GM19240 (cell line): ENCODE results near the gene ERC2.

Experiments used
- DNase-seq: peaks from one replicate; pipeline ENCODE4 v3.0.0; 2011; ENCODE audit warnings: low spot score; ENCODE audit not compliant: insufficient read length

ERC2 gene

DNA sequence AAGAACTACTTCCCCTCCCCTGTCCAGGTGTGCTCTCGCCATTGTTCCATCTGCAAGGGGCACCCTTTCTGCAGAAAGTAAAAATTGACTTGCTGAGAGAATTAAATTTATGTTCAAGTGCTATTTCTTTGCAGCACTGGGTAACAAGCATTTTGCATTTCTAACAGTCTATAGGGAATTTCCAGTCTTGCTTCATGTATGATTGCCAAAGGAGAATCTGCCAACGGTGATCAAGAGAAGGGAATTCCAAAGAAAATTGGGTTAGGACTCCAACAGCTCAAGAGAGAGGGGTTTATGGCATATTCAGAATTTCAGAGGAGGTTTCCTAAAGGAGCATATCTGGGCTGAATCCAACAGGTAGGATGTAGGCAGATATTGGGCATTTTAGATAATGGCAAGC, 844.5 kb downstream of the ERC2 start:
- no peak for DNase-seq

- DNase-seq: no peak
Measured at GRCh38 chr3:55622733-55623132, 845.5 kb downstream of the ERC2 start.

- no peak for DNase-seq
Measured at GRCh38 chr3:55622116-55622515, 846.2 kb downstream of the ERC2 start.

DNA sequence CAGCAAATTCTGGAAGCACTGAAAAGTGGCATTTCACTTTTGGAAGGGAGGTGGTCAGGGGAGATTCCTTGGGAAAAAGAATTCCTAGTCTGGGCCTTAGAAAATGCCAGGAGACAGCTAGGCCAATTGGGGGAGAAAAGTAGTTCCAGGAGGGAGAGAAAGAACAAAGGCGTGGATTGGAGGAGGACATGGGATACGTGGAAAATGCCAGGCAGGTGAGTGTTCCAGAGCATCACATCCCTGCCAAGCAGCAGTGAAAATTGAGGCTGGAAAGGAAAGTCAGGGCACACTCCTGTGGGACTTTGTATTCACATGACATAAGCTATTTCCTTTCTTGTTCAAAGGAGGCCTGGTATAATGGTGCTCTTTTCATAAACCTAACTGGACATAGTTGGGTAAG, 846.6 kb downstream of the ERC2 start:
- DNase-seq: no peak

- no peak for DNase-seq
Measured at GRCh38 chr3:55621026-55621422, 847.2 kb downstream of the ERC2 start.

- no peak for DNase-seq
Measured at GRCh38 chr3:55620351-55621025, 847.8 kb downstream of the ERC2 start.

GRCh38 chr3:55619046-55619808, 849.0 kb downstream of the ERC2 start:
- no peak for DNase-seq

DNA sequence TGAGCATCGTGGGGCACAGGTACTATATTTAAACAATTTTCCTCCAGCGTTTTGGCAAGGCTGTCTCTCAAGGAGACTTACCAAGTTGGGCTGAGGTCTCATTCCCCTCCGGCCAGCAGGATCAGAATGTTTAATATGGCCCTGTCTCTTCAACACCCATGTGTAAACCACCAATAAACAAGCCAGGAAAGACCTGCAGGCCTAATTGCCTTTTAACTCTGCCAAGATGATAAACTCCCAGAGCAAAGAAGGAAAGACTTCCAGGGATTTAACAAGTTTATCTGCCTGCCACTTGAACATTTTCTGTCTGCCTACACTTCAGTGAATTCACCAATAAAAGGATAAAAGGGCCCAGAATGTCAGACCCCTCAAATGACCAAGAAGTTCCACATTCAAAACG, 850.9 kb downstream of the ERC2 start:
- DNase-seq: no peak

GRCh38 chr3:55616803-55617202, 851.5 kb downstream of the ERC2 start:
- no peak for DNase-seq

DNA sequence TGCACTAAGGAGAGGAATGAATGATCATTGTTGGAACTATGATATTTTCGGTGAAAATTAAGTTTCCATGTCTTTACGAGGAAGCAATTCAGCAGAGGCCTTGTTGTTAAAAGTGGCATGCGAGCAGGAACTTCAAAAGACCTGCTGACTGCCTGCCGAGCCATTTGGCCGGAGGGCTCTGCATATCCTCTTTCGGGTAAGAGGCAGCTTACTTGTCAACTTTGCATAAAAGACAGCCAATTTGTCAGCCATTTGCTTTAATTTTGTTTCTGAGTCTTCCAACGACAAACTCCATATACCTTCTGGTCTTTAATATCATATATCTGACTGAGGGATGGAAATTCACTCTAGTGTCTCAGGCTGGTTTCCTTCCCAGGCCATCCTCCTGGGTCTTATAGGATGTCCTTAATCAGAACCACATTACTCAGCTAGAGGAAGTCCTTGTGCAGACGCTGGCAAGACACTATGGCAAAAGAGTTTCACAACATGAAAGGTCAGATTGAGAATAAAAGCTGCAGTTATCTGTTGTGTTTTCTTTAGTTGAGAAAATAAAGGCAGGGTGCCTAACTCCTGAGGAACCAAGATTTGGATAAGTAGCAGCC, 852.5 kb downstream of the ERC2 start:
- no peak for DNase-seq

GRCh38 chr3:55615039-55615693, 853.1 kb downstream of the ERC2 start:
- no peak for DNase-seq

GRCh38 chr3:55611121-55611520, 857.1 kb downstream of the ERC2 start:
- no peak for DNase-seq

DNA sequence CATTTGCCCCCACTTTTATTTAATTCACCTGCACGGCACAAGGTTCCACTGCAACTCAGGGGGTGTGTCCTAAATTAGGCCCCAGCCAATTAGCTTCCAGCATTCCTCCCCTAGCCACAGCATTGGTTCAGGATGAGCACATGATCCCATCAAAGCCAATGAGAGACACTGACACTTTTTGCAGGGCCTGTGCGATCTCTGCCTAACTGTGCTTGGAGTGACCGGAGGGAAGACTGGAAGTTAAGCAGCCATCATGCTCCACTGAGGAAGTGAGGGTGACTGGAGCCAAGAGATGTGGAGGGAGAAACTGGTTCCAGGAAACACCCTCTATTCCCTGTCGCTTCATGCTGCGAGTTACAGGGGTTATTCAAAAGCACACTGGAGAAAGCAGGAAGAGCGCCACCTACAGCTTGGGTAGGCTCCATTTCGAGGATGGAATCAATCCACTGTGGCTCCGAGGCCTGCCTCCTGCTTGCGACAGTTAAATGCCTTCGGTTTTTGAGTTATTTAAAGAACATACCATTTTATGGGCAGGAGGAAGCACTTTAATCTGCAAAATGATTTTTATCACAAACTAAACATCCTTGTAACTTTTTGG, 858.9 kb downstream of the ERC2 start:
- DNase-seq: no peak

DNA sequence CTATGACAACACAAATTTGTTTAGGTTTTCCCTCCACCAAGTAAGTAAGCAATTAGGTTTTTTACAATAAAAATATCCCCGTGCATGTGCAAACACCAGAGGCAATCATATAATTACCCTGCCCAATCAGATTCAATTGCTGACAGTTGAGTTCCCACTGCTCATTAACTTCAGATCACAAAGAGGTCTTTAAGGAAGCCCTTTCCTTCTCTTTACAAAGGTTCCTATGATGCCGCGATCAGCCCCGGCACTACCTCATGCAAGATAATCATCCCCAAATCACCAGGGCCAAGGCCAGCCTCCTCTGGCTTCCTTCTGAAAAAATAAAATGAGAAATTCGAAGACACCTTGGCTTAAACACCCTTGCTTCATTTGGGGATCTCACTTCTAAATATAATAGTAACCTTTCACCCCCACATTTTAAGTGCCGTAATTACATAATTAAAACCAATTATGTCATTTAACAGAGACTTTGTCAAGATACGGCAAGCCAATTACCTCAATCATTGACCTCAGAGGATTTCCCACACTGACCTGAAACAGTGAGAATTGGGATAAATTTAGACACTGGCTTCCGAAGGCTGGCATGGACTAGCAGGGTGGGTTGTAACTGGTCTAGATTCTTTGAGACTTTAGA, 859.8 kb downstream of the ERC2 start:
- DNase-seq: no peak

DNA sequence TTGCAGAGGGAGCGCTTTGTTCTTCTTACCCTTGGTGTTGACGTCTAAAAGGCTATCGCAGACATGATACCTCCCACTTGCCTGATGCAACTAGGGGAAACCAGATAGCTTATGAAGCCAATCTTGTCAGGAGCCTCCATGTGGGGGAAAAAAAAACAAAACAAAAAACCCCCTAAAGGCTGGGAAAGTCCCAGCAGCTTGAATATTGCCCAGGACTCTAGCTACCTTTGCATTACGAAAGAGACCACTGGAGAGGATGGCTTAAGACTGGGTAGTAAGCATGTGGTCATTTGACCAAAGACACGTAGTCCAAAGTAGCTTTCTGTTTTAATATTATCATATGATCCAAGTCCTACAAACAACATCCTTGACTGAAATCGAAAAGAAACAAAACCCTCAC, 860.4 kb downstream of the ERC2 start:
- DNase-seq: peak; percentile 33

DNA sequence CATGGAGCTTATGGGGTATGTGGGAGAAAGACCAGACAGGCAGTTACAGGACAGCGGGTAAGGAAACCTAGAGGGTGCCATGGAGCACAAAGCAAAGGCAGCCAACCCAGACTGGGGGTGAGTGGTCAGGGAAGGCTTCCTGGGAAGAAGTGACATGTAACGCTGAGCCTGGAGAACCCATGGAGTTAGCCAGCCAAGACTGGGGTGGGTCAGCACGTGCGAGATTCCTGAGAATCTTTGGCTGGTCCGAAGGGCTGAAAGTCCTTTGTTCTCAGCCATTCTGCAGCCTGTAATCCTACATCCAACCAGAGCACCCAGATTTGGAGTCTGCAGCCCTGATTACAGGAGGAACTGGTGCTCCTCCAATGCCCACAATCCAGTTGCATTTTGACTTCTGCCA, 861.1 kb downstream of the ERC2 start:
- DNase-seq: no peak

DNA sequence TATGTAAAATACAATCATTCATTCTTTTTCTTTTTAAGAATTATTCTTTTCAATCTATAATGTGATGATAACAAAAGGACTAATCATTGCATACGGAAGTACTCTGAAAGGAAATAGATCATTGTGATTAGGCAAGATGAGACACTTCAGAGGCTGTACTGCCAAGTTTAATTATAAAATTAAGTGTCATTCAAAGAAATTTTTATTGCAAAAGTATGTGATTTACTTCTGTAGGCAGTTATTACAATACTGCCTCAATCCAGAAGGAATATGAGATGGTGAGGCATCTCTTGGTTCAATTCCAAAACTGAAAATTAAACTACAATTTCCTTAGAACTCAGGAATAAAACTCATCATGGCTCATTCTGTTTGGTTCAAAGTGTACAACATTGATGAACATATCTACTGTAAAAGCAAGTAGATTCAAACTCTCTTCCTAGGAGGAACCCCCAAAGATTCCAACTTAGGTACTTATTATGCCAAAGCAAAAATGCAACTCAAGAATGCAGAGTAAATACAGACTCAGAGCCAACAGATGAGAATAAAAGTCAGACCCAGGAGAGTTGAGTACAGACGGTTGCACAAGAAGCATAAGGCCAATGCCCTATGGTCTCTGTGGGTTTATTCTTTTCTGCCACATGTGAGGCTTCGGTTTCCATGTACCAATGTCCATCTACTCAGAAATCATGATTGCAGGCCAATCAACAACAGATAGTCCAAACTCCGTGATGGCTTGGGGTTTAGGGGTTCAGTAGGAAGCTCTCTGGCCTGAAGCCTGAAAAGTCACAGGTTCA, 862.6 kb downstream of the ERC2 start:
- no peak for DNase-seq

GRCh38 chr3:55604846-55605245, 863.4 kb downstream of the ERC2 start:
- DNase-seq: no peak

DNA sequence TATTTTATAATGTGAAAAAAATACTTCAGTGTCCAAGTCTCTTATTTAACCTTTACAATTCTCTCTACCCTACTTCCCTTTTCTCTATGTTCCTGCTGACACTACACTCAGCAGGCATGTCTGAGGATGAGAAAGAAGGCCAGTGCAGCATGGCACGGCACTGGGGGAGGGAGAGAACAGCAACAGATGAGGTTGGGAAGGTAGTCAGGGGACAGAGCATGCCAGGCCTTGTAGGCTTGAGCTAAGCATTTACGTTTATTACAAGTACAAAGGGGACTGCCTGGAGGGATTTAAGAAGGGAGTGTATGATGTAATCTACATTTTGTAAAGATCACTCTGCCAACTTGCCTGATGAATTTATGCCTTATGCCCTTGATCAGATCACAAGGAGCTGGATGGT, 863.9 kb downstream of the ERC2 start:
- DNase-seq: no peak

GRCh38 chr3:55601366-55602080, 866.7 kb downstream of the ERC2 start:
- no peak for DNase-seq
